Adipocyte (in vitro differentiated cells): ENCODE measurements around the gene TCERG1L.
"Not testable (repeated sequence)": the region's sequence is repeated elsewhere in the genome, so short reads cannot be mapped to it uniquely, and the experiment has no call there.

Experiments used
- DNase-seq: peaks from one replicate; pipeline ENCODE4 v3.0.0-alpha.2; 2015; ENCODE audit warnings: low read depth
- H3K27me3 ChIP-seq: replicated peaks from 2 replicates; pipeline ENCODE4 v1.7.0; 2013; ENCODE audit warnings: mild to moderate bottlenecking, low read length, moderate library complexity; ENCODE audit not compliant: control insufficient read depth, insufficient read depth
- H3K36me3 ChIP-seq: 2 replicates; pipeline ENCODE4 v1.7.0; 2013; ENCODE audit warnings: low read length, mild to moderate bottlenecking, moderate library complexity; ENCODE audit not compliant: control insufficient read depth, insufficient read depth, severe bottlenecking
- H3K4me1 ChIP-seq: 2 replicates; pipeline ENCODE4 v1.7.0; 2013; ENCODE audit warnings: mild to moderate bottlenecking, low read length, moderate library complexity; ENCODE audit not compliant: control insufficient read depth, insufficient read depth
- H3K4me3 ChIP-seq: 2 replicates; pipeline ENCODE4 v1.7.0; 2013; ENCODE audit warnings: mild to moderate bottlenecking, low read length, moderate library complexity
- H3K9ac ChIP-seq: 2 replicates; pipeline ENCODE4 v1.7.0; 2013; ENCODE audit warnings: mild to moderate bottlenecking, low read length, moderate library complexity
- H3K9me3 ChIP-seq: 2 replicates; pipeline ENCODE4 v1.7.0; 2013; ENCODE audit warnings: mild to moderate bottlenecking, low read length, moderate library complexity; ENCODE audit not compliant: control insufficient read depth

Gene TCERG1L

DNA sequence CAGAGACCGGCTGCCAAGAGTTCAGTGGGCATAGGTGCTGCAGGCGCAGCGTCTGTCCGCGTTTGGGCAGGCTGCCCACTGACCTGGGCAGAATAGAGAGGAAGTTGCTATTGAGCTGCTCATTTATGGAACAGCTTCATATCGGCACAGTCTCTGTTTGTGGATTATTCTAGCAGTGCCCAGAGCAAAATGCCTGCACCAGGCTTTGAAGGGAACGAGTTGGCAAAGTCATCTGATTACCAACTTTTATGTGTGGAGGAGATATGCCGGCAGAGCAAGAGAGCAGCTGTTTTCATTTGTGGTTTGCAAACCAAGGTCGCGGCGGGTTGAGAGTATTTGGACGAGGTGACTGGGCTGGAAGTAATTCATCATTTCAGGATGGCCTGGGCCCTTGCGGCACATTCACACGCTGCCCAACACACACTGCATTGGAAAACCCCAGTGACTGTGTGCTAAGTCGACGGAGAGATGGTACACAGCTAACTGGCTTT, 228.5 kb downstream of the TCERG1L start:
- Histone ChIP-seq H3K9ac (no peak overlapping the region), H3K4me1 (no peaks in the 10 kb centered on the region), H3K9me3 (no peaks in the 10 kb centered on the region), H3K4me3 (no peak overlapping the region), H3K36me3 (no peaks in the 10 kb centered on the region), H3K27me3 (no peaks in the 10 kb centered on the region)
- no peak for DNase-seq

DNA sequence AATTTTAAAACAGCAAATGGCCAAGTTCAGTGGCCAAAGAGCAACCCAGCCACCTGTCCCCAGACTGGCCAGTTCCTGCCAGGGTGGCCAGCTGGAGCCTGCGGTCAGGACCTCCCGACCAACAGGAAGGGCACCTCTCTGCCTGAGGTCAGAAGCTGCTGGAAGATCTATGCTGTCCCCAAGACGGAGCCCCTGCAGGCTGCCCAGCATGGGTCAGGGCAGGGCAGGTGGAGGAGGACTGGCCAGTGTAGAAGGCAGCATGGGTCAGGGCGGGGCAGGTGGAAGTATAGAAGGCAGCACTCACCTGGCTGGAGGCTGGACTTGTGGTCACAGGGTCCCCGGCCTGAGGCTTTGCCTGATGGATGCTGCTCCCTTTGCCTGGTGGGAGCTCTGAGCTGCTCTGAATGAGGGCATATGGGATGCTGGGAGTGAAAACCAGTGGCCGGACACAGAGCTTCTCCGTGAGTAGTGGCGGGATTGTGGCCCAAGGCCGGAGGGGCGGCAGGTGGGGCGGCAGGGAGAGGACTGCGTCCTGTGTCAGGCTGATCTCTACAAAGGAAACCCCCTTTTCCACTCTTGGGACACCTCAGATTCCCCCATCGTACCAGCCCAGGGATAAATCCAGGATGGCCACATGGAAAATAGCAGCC, 229.2 kb downstream of the TCERG1L start:
- no peaks in the 10 kb centered on the region for H3K9me3 ChIP-seq
- no peak overlapping the region for H3K4me3 ChIP-seq
- no peak for DNase-seq
- H3K36me3 ChIP-seq, result no peaks in the 10 kb centered on the region
- H3K27me3 ChIP-seq, result no peaks in the 10 kb centered on the region
- no peaks in the 10 kb centered on the region for H3K4me1 ChIP-seq
- no peak overlapping the region for H3K9ac ChIP-seq

DNA sequence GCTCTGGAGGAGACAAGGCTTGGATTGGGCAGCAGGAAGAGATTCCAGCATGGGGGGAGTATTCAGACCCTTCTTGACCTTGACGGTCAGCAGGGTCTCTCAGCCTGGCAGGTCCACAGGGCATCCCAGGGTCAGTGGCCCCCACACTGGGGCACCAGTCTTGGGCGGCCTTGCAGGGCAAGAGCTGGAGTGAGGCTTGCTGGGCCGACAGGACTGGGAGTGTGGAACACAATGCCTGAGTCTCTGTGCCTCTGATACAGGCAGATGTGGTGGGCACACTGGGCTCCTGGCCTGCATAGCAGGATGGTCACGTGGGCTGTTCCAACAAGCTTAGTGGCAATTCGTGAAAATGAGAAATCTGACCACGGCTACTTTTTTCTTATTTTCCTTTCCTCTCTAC, 229.7 kb downstream of the TCERG1L start:
- Histone ChIP-seq H3K27me3 (no peaks in the 10 kb centered on the region), H3K9ac (no peak overlapping the region), H3K4me1 (no peaks in the 10 kb centered on the region), H3K36me3 (no peaks in the 10 kb centered on the region), H3K9me3 (no peaks in the 10 kb centered on the region), H3K4me3 (no peak overlapping the region)
- no peak for DNase-seq

DNA sequence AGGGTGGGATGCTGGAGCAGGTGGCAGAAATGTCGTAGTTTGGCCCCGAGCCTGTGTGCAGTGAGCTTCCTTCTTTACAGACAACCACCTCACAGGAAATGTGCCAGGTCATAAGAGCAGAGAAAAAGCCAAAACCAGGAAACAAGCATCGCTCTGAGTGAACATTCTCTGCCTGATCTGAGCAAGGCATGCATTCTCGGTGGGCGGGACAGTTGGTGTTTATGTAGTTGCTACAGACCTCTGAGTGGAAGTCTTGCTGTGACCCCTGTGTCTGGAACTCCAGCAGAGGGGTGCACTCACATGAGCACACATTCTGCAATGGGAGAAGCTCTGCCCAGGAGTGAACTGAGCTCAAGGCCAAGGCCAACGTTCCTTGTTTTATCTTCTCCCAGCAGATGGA, 230.1 kb downstream of the TCERG1L start:
- no peak for DNase-seq
- Histone ChIP-seq H3K27me3 (no peaks in the 10 kb centered on the region), H3K4me3 (no peak overlapping the region), H3K4me1 (no peaks in the 10 kb centered on the region), H3K9me3 (no peaks in the 10 kb centered on the region), H3K36me3 (no peaks in the 10 kb centered on the region), H3K9ac (no peak overlapping the region)

DNA sequence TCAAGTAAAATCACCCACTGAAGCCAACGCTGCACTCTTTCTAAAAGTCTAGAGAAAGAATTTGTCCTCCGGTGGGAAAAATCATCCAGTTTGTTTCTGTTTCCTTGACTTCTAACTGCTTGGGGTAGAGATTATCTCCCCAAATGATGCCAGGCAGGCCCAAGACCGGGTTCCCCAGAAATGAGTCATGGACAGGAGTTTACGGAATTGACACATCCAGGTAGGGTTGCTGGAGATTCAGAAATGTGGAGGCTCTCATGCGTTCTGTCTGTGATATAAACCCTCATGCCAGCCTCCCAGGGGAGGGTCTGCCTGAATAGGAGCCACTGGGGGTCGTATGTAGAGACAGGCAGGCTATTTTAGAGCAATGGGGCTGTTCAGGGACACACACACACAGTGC, 230.9 kb downstream of the TCERG1L start:
- no peaks in the 10 kb centered on the region for H3K27me3 ChIP-seq
- no peaks in the 10 kb centered on the region for H3K36me3 ChIP-seq
- DNase-seq, result no peak
- no peaks in the 10 kb centered on the region for H3K9me3 ChIP-seq
- H3K9ac ChIP-seq, result no peak overlapping the region
- H3K4me1 ChIP-seq, result no peaks in the 10 kb centered on the region
- H3K4me3 ChIP-seq, result no peak overlapping the region

DNA sequence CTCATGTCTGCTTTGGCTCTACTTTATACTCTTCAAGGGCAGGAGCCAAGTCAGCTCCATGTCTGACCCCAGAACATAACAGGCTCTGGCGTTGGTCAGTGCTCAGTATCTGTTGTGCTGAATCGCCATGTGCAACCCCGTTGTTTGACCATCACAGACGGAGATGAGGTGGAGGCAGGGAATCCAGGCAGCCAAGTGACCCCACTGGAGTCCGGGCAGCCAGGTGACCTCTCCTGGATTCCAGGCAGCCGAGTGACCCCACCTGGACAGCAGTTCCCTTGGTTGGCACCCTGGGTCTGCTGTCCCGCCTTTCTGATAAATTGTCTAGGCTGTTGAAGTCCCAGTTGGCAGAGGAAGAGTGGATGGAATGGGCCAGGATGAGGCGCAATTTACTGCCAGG, 232.2 kb downstream of the TCERG1L start:
- DNase-seq, result no peak
- Histone ChIP-seq H3K9ac (no peak overlapping the region), H3K4me3 (no peak overlapping the region), H3K27me3 (no peaks in the 10 kb centered on the region), H3K36me3 (no peaks in the 10 kb centered on the region), H3K4me1 (no peaks in the 10 kb centered on the region), H3K9me3 (no peaks in the 10 kb centered on the region)

DNA sequence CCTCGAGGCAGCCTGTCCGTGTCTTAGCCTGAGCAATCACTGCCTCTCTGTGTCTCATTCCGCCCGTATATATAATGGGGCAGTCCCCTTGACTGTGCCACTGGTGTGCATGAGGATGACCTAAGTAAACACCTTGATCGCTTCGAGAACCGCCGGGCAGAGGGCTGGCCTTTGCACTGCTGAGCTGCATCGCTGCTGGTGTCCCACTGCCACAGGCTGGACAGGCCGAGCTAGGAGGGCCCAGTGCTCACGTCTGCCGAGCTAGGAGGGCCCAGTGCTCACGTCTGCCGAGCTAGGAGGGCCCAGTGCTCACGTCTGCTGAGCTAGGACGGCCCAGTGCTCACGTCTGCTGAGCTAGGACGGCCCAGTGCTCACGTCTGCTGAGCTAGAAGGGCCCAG, 232.6 kb downstream of the TCERG1L start:
- H3K4me1 ChIP-seq, H3K4me3 ChIP-seq, H3K9me3 ChIP-seq, H3K36me3 ChIP-seq, H3K27me3 ChIP-seq, H3K9ac ChIP-seq, DNase-seq: not testable (repeated sequence)

DNA sequence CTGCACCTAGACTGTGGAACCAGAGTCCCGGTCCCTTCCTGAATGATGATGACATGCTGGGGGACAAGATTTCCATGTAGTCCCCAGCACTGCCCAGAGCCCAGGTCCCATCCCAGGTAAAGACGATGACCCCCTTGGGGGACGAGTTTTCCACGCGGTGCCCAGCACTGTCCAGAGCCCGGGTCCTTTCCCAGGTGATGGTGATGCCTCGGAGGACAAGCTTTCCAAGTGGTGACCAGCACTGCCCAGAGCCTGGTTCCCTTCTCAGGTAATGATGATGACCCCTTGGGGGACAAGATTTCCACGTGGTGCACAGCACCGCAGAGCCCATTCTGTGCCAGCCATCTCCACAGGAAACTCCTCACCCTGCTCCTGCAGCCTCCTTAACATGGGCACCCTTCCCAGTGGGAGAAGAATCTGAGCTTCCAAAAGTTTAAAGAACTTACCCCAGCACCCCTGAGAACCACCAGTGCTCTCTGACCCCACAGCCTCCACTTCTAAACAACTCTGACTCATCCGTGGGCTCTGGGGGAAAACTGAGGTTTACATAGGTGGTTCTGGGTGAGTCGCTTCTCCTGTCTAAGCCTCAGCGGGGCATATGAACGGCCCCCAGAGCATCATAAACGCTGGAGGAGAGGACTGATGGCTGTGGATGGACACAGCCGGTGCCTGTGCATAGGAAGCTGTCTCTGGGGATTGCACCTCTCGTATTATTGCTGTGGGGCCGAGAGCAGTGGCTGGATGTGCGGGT, 233.2 kb downstream of the TCERG1L start:
- no peak overlapping the region for H3K4me3 ChIP-seq
- no peak for DNase-seq
- H3K9ac ChIP-seq, result no peak overlapping the region
- no peaks in the 10 kb centered on the region for H3K27me3 ChIP-seq
- H3K36me3 ChIP-seq, result no peaks in the 10 kb centered on the region
- no peaks in the 10 kb centered on the region for H3K4me1 ChIP-seq
- no peaks in the 10 kb centered on the region for H3K9me3 ChIP-seq

DNA sequence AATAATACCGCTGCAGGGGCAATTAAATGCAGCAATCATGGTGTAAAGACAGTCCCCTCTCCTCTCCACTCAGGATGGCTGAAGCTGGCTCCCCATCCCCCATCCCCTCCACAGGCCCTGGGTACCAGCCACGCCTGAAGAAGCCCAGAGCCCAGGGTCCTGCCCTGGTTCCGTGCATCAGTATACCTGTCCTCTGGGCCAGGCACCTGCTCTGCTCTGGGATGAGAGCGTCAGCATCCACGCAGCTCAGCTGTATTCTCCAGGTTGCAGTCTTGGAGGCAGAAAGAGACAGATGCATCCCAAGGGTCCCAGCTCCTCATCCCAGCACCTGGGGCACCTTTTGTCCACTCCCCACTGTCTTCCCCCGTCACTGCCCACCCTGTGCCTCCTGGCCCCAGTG, 233.8 kb downstream of the TCERG1L start:
- no peak overlapping the region for H3K9ac ChIP-seq
- H3K9me3 ChIP-seq, result no peaks in the 10 kb centered on the region
- H3K4me3 ChIP-seq, result no peak overlapping the region
- no peaks in the 10 kb centered on the region for H3K27me3 ChIP-seq
- no peaks in the 10 kb centered on the region for H3K36me3 ChIP-seq
- DNase-seq, result no peak
- H3K4me1 ChIP-seq, result no peaks in the 10 kb centered on the region

DNA sequence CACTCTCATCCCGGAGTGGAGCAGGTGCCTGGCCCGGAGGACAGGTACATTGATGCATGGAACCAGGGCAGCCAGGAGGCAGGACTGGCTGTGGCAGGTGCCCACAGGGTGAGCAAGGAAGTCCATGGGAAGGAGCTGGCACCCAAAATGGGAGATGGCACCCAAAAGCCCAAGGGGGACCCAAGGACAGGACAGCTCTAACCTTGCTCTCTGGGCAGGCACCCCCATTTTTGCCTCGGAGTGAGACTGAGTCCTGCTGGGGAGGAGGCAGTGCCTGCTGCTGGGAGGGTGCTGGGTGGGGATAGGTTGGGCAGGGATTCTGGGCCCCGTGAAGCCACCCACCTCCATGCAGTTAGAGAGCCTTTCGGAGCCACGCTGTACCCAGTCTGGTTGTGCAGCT, 234.5 kb downstream of the TCERG1L start:
- Histone ChIP-seq H3K9ac (no peak overlapping the region), H3K36me3 (no peaks in the 10 kb centered on the region), H3K4me1 (no peaks in the 10 kb centered on the region), H3K27me3 (no peaks in the 10 kb centered on the region), H3K4me3 (no peak overlapping the region), H3K9me3 (no peaks in the 10 kb centered on the region)
- no peak for DNase-seq

DNA sequence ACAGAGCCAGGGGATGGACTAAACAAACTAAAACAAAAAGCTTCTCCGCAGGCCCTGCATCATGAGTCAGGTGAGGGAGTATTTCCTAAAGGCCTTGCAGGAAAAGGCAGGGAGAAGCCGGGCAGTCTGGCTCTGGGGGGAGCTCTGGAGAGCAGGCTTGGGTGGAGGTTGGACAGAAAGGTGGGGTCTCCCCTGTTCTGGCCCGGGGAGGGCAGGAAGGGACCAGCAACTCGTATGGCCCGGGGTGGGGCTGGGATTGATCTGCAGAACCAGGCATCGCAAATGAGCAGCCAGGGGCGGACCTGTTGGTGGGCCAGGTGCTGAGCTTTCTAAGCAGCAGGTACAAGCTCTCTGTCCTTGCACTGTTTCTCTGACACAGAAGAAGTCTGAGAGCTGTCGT, 235.2 kb downstream of the TCERG1L start:
- Histone ChIP-seq H3K4me3 (no peak overlapping the region), H3K27me3 (no peaks in the 10 kb centered on the region), H3K9ac (no peak overlapping the region), H3K9me3 (no peaks in the 10 kb centered on the region), H3K36me3 (no peaks in the 10 kb centered on the region), H3K4me1 (no peaks in the 10 kb centered on the region)
- DNase-seq, result no peak
